HG03558 (cell line): ENCODE data around the gene SDK1.
"Not testable (repeated sequence)": the region's sequence is repeated elsewhere in the genome, so short reads cannot be mapped to it uniquely, and the experiment has no call there.

Source experiments
- ATAC-seq: cut with Tn5 transposase; IDR thresholded peaks from one replicate; pipeline ENCODE4 v1.9.1; 2021; ENCODE audit warnings: moderate number of reproducible peaks; ENCODE audit not compliant: unreplicated experiment; ENCODE audit errors: extremely low read depth

SDK1 gene

DNA sequence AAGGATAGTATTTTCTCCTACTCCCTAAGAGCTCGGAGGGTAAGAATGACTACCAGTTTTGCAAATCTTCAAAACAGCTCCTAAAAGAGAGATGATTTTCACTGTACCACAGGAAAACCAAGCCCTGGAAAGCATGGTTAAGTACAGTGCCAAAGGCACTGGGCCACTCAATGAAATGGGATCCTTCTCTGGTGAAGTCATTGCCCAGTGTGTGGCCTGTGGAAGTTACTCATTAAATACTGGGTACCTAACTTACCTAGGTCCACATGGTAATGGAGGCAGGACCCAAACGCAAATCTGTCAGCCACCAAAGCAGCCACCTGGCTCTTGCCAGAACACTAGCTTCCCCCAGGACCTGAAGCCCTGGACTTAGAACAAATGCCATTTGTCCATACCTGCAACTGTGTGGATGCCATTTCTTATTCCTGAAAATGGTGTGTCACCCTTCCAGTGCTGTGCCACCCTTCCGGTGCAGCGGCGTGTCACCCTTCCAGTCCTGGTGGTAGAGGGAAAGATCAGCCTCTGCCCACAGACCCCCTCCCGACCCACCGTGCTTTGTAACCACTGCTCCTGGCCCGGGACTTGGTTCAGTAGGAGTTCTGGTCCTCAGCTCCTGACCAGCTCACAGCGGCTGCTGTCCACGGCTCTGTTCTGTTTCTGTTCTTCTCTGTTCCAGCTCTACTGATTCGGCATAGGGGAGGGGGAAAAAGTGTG is 659.2 kb downstream of the SDK1 start:
- no peak for ATAC-seq

GRCh38 chr7:3960942-3961341 is 659.9 kb downstream of the SDK1 start:
- ATAC-seq: no peak

- ATAC-seq: no peak
These were observed 660.9 kb downstream of the SDK1 start for GRCh38 chr7:3961857-3962503.

GRCh38 chr7:3963768-3964167 is 662.7 kb downstream of the SDK1 start:
- ATAC-seq: not testable (repeated sequence)

GRCh38 chr7:3964980-3965606 is 664.0 kb downstream of the SDK1 start:
- ATAC-seq: no peak

DNA sequence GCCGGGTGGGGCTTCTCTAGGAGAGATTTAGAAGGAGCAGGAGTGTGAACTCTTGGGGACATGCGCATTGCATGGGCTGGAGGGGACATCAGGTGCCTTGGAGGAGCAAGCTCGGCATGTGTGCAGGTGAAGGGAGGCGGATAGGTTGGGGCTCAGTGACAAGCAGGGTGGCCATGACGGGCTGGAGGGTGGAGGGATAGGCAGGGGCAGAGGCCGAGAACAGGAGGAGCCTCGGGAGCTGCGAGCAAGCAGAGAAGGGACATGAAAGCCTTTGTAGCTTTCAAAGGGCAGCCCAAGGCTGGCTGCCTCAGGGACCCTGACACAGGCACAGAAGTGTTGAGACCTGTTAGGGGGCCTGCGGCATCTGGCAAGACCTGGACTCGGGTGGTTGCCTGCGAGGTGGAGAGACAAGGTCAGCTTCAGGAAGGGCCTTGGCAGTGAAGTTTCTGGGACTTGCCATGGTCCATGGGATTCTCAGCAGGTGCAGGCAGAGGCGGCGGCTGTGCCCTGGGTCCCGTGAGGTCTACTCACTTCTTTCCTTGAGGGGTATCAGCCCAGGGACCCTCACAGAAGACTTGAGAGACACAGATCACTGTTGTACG is 664.8 kb downstream of the SDK1 start:
- ATAC-seq: no peak

DNA sequence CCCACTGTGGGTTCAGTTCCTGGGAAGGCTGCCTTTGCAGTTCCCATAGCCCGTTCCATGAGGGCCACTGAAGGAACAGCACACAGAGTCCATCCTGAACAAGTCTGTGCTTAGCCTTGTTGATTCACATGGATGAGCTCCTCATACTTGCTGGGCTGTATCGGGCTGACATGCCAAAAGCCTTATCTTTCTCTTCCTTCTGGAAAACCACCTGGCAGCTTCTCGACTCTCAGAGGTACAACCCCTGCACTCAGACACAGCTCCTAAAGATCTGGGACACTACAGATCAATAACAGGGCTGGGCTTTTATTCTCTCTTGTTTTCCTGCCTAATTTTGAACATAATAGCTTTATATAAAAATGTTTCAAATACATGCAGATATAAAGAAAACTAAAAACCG is 667.2 kb downstream of the SDK1 start:
- no peak for ATAC-seq

GRCh38 chr7:3969286-3969685 is 668.2 kb downstream of the SDK1 start:
- ATAC-seq: no peak

DNA sequence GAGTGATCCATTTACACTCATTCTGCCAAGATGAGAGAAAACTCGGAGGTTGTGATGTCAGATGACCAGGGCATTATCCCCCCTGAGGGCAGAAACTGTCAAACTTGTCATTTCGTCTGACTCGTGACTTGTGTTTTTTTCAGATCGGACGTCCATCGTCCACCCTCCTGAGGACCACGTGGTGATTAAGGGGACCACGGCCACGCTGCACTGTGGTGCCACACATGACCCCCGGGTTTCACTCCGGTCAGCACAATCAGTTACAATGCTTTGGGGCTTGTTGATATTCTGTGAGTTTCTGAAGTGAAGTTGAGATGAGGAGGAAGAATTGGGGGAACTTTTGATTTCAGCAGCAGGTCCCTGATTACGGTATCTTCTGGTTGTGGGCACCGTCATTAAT is 670.3 kb downstream of the SDK1 start:
- no peak for ATAC-seq

DNA sequence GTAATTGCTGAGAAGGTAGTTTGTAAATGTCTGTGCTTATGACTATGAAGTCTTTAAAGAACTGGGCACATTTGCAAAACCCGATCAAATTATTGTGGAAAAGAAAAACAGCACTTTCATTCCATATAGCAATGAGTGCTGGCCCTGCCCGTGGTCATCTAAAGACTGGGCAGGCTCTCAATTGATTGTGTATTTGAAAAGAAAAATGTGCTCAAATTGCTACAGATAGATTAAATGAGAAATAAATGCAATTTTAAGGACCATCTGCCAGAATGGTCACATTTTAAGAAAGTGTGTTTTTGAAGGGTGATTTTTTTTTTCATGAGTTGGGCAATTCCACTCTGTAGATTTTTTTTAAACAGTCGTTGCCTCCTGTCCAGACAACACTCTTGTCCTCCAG is 672.2 kb downstream of the SDK1 start:
- no peak for ATAC-seq

DNA sequence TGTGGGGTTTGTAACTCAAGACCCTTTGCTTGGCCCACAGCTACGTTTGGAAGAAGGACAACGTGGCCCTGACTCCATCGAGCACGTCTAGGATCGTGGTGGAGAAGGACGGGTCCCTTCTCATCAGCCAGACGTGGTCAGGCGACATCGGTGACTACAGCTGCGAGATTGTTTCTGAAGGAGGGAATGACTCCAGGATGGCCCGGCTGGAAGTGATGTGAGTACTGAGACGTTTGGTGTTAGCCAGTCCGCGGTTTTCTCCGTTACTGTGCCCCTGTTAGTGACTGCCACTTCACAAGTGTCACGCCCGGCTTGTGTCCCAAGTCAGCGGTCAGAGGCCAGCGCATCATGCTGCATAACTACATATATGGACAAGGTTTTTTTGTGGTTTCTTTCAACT is 673.3 kb downstream of the SDK1 start:
- ATAC-seq: no peak

DNA sequence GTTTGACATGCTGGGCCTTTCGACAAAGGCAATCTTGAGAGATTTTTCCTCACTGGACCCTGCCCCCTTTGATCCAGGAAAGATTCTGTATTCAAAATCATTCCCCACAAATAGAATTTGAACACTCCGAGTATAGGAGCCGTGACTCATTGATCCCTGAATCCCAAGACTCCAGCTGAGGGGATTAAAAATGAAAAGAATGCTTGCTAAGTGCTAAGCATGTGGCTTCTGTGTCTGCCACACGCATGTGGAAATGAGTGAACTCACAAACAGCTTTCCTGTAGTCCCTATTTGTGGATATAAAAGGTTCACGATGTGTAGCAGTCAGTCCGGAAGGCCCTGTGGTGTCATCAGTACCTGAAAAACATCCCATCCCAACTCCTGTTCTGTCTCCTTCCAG is 674.3 kb downstream of the SDK1 start:
- ATAC-seq: no peak

DNA sequence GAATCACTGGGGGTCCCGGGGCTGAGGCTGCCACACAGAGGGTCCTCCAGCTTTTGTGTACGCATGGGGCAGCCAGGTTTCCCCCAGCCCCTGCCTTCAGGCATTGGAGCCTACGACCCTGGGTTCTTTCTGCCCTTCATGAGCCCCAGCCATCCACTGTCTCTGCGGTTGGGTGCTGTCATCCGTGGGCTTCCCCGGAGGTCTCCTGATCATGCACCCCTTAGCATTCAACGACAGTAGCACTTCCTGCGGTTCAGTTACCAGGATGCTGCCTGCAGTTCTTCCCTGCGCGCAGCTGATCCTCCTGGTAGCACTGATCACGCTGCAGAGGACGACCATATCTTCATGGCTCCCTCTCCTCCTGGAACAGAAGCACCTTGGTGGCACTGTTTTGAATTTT is 676.3 kb downstream of the SDK1 start:
- no peak for ATAC-seq

DNA sequence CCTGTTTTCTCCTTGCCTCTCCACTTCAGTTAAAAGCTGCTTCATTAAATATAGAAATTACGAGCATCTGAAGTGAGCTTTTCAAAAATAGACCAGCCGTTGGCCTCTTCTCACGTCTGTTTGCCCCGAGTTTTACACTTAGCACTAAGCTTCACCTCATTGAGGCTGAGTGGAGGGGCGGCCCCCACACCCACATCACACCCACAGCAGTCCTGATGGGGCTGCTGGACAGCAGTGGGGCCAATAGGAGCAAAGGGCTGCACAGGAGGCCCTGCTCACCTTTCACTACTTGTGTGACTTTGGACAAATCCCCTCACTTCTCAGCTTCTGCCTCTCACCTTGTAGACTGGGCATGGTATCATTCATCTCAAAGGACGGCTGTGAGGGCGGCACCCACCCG is 677.8 kb downstream of the SDK1 start:
- ATAC-seq: no peak

DNA sequence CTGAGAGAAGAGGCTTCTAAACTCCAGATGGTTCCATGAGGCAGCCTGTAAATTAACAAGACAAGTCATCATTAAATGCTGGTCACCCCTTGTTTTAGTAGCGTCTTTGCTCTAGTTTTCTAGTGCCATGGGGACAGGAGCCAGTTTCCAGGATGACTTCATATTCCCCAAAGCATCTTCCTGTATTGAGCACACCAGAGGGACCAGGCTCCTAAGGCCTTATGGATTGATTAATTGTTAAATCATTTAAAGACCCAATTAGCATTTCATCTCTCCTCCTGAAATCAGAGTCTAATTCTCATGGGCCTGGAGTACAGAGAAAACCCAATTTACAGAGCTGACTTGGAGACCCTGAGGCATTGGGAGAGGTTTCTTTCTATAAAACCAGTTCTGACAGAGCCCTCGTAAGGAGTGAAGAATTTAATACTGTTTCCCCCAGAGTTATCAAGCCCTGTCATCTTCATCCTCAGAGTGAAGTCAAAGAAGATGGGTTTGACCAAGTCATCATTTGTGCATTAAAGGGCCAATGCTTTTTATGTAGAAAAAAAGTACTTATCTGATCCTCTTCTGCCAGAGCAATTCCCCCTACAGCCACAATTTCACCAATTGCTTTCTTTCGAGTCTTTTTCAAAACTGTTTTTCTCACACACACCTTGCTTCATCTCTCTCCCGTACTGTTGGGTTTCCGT is 678.7 kb downstream of the SDK1 start:
- ATAC-seq: no peak

- ATAC-seq: no peak
These were observed 679.2 kb downstream of the SDK1 start for GRCh38 chr7:3980300-3980643.

DNA sequence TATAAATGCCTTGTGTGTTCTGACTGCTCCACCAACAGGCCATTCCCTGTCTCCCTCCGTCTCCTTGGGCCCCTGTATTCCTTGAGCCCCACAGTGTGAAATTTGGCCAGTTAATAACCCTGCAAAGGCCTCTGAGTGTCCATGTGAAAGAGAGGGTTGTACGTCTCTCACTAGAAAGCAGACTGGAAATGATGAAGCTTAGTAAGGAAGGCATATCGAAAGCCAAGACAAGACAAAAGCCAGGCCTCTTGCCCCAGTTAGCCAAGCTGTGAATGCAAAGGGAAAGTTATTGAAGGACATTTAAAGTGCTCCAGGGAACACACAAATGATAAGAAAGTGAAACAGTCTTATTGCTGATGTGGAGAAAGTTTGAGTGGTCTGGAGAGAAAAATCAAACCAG is 680.2 kb downstream of the SDK1 start:
- no peak for ATAC-seq

DNA sequence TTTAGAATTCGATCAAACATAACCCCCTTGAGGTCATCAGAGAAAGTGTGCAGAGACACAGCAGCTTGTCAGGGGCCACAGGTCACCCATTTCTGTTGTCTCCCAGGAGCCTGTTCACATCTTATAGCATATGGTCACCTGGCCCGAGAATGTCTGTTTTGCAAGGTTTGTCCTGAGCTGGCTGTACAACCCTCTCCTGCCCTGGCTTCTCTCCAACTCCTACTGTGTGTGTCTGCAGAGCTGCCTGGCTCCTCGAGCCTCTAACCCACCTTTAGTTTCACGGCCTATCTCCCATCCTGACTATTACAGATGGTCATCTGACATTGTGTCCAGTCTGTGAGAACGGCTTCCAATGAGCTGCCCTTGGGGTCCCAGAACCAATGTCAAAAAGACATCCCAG is 683.4 kb downstream of the SDK1 start:
- no peak for ATAC-seq

DNA sequence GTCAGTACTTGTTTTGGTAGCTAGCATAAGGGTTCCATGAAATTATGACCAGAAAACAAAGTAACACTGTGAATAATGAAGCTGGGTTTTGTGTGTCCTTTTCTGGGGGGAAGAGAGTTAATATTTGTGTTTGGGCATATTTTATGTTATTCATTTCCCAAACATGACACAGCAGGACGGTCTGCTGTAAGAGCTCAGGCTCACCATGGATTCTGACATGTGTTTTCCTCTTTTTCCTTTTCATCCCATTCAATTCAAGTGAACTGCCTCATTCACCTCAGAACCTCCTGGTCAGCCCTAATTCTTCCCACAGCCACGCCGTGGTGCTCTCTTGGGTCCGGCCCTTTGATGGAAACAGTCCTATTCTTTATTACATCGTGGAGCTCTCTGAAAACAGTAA is 685.9 kb downstream of the SDK1 start:
- no peak for ATAC-seq

GRCh38 chr7:3987426-3987927 is 686.4 kb downstream of the SDK1 start:
- ATAC-seq: no peak

DNA sequence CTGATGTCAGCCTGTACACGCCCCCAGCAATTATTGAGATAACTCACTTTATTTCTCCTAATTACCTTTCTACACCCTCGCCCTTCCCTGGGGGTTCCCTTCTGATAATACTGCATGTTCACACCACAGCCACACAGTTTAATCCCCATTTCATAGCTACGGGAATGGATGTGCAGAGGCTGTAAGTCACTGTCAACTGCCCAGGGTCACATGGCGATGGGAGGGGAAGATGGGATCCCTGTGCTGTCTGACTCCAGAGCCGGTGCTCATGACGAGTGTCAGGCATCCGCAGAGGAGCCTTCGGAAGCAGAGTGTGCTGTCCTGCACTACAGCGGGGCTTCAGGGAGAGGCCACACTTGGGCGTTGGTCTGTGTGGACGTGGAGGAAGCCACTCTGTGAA is 688.7 kb downstream of the SDK1 start:
- ATAC-seq: no peak
